ENCODE results near the gene NTM.

DNA sequence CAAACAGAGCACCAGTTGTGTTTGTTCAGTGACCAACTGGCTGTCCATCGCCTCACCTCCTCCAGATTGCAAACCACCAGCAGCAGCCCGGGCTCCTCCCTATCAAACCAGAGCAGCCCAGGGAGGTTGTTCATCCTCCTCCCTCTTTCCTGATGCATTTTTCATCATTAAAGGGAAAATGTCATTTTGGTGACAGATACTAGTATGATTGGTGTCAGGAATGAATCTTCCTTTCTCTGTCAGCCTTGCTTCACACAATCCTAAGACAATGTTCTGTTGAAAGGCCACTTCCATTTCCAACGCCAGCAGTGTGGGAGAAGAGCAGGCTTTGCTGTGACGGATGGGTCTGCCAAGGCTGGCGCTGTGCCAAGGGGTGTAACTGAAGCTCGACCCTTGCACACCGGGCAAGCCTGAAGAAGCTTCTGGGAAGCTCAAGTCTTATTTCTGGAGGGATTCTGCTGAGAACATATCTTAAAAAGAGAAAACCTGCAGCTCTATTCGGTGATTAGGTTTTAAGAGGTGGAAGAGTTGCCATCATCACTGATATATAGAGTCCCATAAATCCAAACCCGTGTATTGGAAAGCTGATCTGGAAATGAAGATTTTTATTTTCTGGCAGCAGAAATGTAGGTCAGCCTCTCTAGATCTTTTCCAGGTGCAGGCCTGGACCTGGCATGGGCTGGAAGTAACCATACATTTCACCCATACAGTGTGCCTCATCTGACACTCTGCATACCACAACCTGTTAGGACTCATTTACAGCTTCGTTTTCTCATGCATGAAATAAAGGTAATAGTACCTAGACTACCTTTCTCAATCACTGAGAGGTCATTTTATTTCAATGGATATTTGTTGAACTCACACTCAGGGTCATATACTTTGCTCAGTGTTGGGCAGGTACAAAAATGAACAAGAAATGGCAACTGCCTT, 524.5 kb downstream of the NTM start:
- TF ChIP-seq FOXM1 (IDR thresholded peaks at IDR 0.05; ENCODE audit: borderline replicate concordance): no peak
- TF ChIP-seq SUZ12 (IDR thresholded peaks at IDR 0.05): no peak
